ENCODE results near the gene INSRR.

The INSRR gene

GRCh38 chr1:156806512-156807440, 52.1 kb downstream of the INSRR start:
- no peak for DNase-seq (ENCODE audit: low read depth)

DNA sequence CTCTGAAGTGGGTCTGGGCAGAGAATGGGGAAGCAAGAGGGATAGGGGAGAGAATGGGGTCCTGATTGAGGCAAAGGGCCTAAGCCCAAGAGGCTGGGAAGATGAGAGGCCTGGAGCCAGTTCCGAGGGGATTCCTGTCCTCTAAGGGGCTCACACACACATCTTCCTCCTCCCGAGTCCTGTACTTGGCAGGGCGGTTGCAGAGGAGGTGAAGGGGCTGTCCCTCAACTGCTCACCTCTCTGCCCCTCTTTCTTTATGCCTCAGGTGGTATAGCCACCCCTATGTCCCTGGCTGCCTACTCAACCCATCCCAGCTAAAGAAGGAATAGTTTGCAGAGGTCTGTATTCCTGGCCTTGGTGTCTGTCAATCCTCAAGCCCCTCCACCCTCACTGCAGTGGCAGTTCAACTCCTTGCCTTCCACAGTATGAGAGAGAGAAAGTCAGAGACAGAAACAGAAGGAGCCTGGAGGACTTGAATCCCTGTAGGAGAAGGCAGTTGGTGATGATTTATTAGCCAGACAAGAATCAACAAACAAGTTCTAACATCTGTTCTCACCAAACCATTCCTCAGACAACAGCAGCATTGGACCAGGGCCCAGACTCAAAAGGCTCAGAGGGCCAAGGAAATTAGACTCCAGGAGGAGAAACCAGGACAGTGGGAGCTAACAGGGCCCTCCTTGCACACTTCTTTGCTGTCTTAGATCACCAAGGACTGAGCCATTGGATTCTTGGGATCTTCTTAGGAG, 53.0 kb downstream of the INSRR start:
- peak; percentile 79 for DNase-seq (ENCODE audit: low read depth)

GRCh38 chr1:156804572-156805243, 54.2 kb downstream of the INSRR start:
- no peak for DNase-seq (ENCODE audit: low read depth)

- no peak for DNase-seq (ENCODE audit: low read depth)
Observed at GRCh38 chr1:156804026-156804425, 54.9 kb downstream of the INSRR start.

DNA sequence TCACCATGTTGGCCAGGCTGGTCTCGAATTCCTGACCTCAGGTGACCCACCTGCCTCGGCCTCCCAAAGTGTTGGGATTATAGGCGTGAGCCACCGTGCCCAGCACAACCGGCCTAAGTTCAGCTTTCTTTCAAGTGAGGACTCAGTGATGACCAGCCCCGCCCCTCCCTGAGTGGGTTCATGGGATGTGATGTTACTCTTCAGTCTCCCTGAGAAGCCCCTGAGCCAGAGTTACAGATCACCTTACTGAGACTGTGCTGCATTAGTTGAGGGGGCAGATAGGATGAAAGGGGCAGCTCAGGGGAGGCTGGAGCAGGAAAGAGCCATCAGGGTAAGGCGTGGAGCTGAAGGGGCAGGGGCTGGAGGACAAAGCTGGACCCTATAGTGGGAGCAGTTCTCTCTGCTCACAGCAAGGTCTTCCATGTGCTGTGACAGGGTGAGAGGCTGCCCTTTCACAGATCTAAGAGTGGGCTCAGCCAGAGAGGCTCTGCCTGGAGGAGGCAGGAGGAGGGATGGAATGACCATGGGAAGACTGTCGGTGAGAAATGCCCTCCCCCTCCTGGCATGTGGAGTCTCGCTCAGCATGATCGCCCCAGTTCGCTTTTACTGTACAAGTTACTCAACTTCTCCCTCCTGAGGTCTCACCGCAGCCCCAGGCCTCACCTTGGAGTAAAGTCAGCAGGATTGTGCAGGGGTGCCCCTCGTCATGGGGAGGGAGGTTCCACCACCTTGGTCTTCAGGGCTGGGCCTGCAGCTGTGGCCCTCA, 55.6 kb downstream of the INSRR start:
- DNase-seq (ENCODE audit: low read depth), result no peak

GRCh38 chr1:156802421-156802935, 56.4 kb downstream of the INSRR start:
- no peak for DNase-seq (ENCODE audit: low read depth)

DNA sequence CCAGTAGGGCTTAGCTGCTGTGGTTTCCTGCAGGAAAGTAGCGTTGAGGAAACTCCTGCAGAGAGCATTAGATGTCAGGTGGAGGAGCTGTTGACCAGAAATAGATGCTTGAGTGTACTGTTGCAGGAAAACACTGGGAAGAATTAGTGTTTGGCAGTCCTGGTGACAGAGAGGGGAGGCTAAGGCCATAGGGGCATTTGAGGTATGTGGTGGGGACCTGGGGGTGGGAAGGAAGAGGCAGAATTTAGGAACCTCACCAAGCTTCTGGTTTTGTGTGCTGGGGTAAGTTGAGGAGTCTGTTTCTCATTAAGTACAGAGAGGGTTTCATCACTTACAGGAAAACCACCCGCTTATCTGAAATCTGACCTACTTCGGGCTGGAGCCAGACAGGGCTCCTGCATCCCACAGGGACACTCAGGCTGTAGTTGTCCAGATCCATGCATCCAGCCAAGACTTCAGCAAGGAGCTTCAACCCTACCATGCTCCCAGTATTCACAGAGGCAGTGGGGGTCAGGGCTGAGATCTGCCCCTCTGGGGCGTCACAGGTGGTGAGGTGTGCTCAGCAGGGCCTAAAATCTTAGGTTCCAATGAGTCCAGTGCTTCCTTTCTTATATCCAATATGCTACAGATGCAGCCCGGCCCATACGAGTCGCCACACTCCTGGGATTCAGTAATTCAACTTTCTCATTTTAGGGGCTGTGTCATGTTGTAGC, 57.4 kb downstream of the INSRR start:
- DNase-seq (ENCODE audit: low read depth), result peak; percentile 88

GRCh38 chr1:156797212-156797871, 61.6 kb downstream of the INSRR start:
- no peak for DNase-seq (ENCODE audit: low read depth)

GRCh38 chr1:156796340-156797097, 62.4 kb downstream of the INSRR start:
- DNase-seq (ENCODE audit: low read depth), result no peak

GRCh38 chr1:156795787-156796186, 63.1 kb downstream of the INSRR start:
- no peak for DNase-seq (ENCODE audit: low read depth)

GRCh38 chr1:156795374-156795733, 63.6 kb downstream of the INSRR start:
- no peak for DNase-seq (ENCODE audit: low read depth)

GRCh38 chr1:156794506-156795373, 64.2 kb downstream of the INSRR start:
- no peak for DNase-seq (ENCODE audit: low read depth)

All from fibroblast of the conjunctiva (primary cell).